Esophagus muscularis mucosa (tissue), 3 donors: ENCODE results near the gene RGMA.

Experiments
- CTCF ChIP-seq, 3 experiments: fragments of 200-600 bp in 2 of 3; fragments of 450-650 bp in 1 of 3; sonication (generic) in 2 of 3; IDR thresholded peaks; one replicate each; pipeline ENCODE4 v1.5.1; 2017 to 2019; ENCODE audit warnings: antibody characterized with exemption in 3 of 3, mild to moderate bottlenecking in 2 of 3, moderate library complexity in 1 of 3
- POLR2A ChIP-seq: fragments of 450-650 bp; IDR thresholded peaks from one replicate; pipeline ENCODE4 v1.6.1; 2017; ENCODE audit warnings: antibody characterized with exemption, moderate library complexity, mild to moderate bottlenecking, low read depth

GRCh38 chr15:93102211-93102610 lies 13.2 kb upstream of the RGMA start:
- TF ChIP-seq POLR2A (no peak), CTCF (IDR thresholded peaks at IDR 0.05) (no peak)
